OCI-LY1 (cell line): ENCODE data around the gene SLC35F5.
"Not testable (repeated sequence)": the region's sequence is repeated elsewhere in the genome, so short reads cannot be mapped to it uniquely, and the experiment has no call there.

ENCODE experiments used
- EZH2 ChIP-seq: fragments of 200-600 bp; sonication (generic), shearing (Covaris generic); IDR thresholded peaks from 2 replicates; pipeline ENCODE4 v1.8.0; 2017; ENCODE audit warnings: borderline replicate concordance, mixed run types, mild to moderate bottlenecking, antibody characterized with exemption, low read length, moderate library complexity, mixed read lengths
- TF ChIP-seq, protein P1 (sequence below): fragments of 200-600 bp; sonication (generic), shearing (Covaris generic); IDR thresholded peaks from 2 replicates; pipeline ENCODE4 v1.5.1; 2017; ENCODE audit warnings: mild to moderate bottlenecking, antibody characterized with exemption, low read length, moderate library complexity, mixed read lengths

DNA sequence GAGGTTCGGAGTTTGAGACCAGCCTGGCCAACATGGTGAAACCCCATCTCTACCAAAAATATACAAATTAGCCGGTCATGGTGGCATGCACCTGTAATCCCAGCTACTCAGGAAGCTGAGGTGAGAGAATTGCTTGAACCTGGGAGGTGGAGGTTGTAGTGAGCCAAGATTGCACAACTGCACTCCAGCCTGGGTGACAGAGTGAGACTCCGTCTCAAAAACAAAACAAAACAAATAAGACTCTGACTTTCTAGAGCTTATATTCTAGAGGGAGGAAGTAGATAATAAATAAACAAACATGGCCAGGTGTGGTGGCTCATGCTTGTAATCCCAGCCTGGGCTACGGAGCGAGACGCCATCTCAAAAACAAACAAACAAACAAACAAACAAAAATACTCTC is 18.2 kb upstream of the SLC35F5 start:
- TF ChIP-seq, protein P1, sequence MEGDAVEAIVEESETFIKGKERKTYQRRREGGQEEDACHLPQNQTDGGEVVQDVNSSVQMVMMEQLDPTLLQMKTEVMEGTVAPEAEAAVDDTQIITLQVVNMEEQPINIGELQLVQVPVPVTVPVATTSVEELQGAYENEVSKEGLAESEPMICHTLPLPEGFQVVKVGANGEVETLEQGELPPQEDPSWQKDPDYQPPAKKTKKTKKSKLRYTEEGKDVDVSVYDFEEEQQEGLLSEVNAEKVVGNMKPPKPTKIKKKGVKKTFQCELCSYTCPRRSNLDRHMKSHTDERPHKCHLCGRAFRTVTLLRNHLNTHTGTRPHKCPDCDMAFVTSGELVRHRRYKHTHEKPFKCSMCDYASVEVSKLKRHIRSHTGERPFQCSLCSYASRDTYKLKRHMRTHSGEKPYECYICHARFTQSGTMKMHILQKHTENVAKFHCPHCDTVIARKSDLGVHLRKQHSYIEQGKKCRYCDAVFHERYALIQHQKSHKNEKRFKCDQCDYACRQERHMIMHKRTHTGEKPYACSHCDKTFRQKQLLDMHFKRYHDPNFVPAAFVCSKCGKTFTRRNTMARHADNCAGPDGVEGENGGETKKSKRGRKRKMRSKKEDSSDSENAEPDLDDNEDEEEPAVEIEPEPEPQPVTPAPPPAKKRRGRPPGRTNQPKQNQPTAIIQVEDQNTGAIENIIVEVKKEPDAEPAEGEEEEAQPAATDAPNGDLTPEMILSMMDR: not testable (repeated sequence)
- not testable (repeated sequence) for TF ChIP-seq EZH2
